HepG2 (cell line): ENCODE measurements around the gene HECTD1. TPM values are rescaled to one million over a fixed set of nuclear protein-coding genes. Genes with fewer than 3 reads are reported as not detected.

Experiments used
- CCDC6 ChIP-seq: sonication (generic); formaldehyde crosslinking; IDR thresholded peaks from 2 replicates; pipeline ENCODE4 v1.8.1; 2022; ENCODE audit warnings: mild to moderate bottlenecking, missing genetic modification reagents, moderate library complexity
- DPF2 ChIP-seq: sonication (generic); formaldehyde crosslinking; IDR thresholded peaks from 2 replicates; pipeline ENCODE4 v1.4.0; 2020; ENCODE audit warnings: mild to moderate bottlenecking, low read depth, missing genetic modification reagents, borderline replicate concordance
- EZH2 ChIP-seq: conservative IDR thresholded peaks from 2 replicates; pipeline ENCODE4 v1.6.1; 2012; ENCODE audit warnings: mild to moderate bottlenecking, low read depth, low read length, moderate library complexity
- MIXL1 ChIP-seq: IDR thresholded peaks from 2 replicates; pipeline ENCODE4 v1.6.1; 2016
- SCMH1 ChIP-seq: sonication (generic); formaldehyde crosslinking; IDR thresholded peaks from 2 replicates; pipeline ENCODE4 v1.9.0; 2021; ENCODE audit warnings: missing genetic modification reagents, mild to moderate bottlenecking, borderline replicate concordance
- SIN3B ChIP-seq: fragments of 150-350 bp; IDR thresholded peaks from 2 replicates; pipeline ENCODE4 v1.6.1; 2014; ENCODE audit warnings: low read length
- STAG1 ChIP-seq: sonication (generic); formaldehyde crosslinking; IDR thresholded peaks from 2 replicates; pipeline ENCODE4 v1.4.0; 2020; ENCODE audit warnings: missing genetic modification reagents
- STAT5B ChIP-seq: sonication (generic); formaldehyde crosslinking; IDR thresholded peaks from 2 replicates; pipeline ENCODE4 v1.4.0; 2020; ENCODE audit warnings: missing genetic modification reagents
- TBX3 ChIP-seq: fragments of 450-650 bp; IDR thresholded peaks from 2 replicates; pipeline ENCODE4 v1.6.1; 2017; ENCODE audit warnings: antibody characterized with exemption, mild to moderate bottlenecking, inconsistent platforms, borderline replicate concordance
- ZBTB40 ChIP-seq, 2 experiments: fragments of 450-650 bp in 1 of 2; sonication (generic) in 1 of 2; formaldehyde crosslinking in 1 of 2; IDR thresholded peaks; 2 replicates each; pipeline versions ENCODE4 v1.6.1 to v1.8.0; 2016 to 2022; ENCODE audit warnings: antibody characterized with exemption in 1 of 2, mild to moderate bottlenecking in 1 of 2, missing genetic modification reagents in 1 of 2
- ZNF224 ChIP-seq: sonication (generic); formaldehyde crosslinking; IDR thresholded peaks from 2 replicates; pipeline ENCODE4 v1.5.0; 2020; ENCODE audit warnings: mild to moderate bottlenecking, missing genetic modification reagents
- ZNF563 ChIP-seq: sonication (generic); formaldehyde crosslinking; IDR thresholded peaks from 2 replicates; pipeline ENCODE4 v1.8.0; 2022; ENCODE audit warnings: mild to moderate bottlenecking, moderate library complexity, missing genetic modification reagents
- ZNF703 ChIP-seq: sonication (generic); formaldehyde crosslinking; IDR thresholded peaks from 2 replicates; pipeline ENCODE4 v1.5.1; 2020; ENCODE audit warnings: missing genetic modification reagents, mild to moderate bottlenecking, moderate library complexity, borderline replicate concordance
- polyA plus RNA-seq, 8 experiments: library from polyadenylated mRNA; depleted of rRNA in 3 of 8; stranded (reverse) in 7 of 8; unstranded in 1 of 8; fragments of >200 nt; fragmentation: Illumina TruSeq in 4 of 8; extraction: Trizol in 4 of 8; gene quantifications; 2 replicates each; pipeline versions ENCODE4 v1.2.1 to v1.2.3, GENCODE V29; 2011 to 2016; ENCODE audit warnings: low read depth in 4 of 8, missing spikeins in 1 of 8, mixed read lengths in 1 of 8; ENCODE audit not compliant: insufficient read depth in 1 of 8
- total RNA-seq, 5 experiments: library from RNA; depleted of rRNA; stranded (reverse); fragments of >200 nt; fragmentation: Illumina TruSeq; extraction: Trizol; gene quantifications; 2 replicates each; pipeline ENCODE4 v1.2.3, GENCODE V29; 2016; ENCODE audit warnings: low read depth in 1 of 5
- TF ChIP-seq, protein P1 (sequence below): sonication (generic); formaldehyde crosslinking; IDR thresholded peaks from one replicate; pipeline ENCODE4 v1.5.1; 2020; ENCODE audit warnings: mild to moderate bottlenecking, missing genetic modification reagents; ENCODE audit errors: not compliant biosample characterization

The HECTD1 gene
- total and polyA plus RNA-seq, 2 of the 13 experiments (the other 11 are each of a cell fraction or from before 2014, with no cell fraction given): 312 to 560 TPM

GRCh38 chr14:31164115-31164514 is 43.5 kb downstream of the HECTD1 start (continued):
- TF ChIP-seq ZBTB40 (IDR thresholded peaks at IDR 0.05) (no peak), ZBTB40 (CRISPR knock-in tag; IDR thresholded peaks at IDR 0.05) (no peak), ZNF703 (CRISPR knock-in tag) (no peak), ZNF224 (no peak), TBX3 (no peak), DPF2 (0 out of 2 replicates have a peak, but pooled peaks have one; percentile 32), STAT5B (no peak), MIXL1 (CRISPR knock-in tag) (peak; percentile 74), EZH2 (no peak), SCMH1 (CRISPR knock-in tag) (no peak), STAG1 (peak; percentile 38), SIN3B (no peak), CCDC6 (CRISPR knock-in tag) (no peak), ZNF563 (no peak)
- TF ChIP-seq, protein P1, sequence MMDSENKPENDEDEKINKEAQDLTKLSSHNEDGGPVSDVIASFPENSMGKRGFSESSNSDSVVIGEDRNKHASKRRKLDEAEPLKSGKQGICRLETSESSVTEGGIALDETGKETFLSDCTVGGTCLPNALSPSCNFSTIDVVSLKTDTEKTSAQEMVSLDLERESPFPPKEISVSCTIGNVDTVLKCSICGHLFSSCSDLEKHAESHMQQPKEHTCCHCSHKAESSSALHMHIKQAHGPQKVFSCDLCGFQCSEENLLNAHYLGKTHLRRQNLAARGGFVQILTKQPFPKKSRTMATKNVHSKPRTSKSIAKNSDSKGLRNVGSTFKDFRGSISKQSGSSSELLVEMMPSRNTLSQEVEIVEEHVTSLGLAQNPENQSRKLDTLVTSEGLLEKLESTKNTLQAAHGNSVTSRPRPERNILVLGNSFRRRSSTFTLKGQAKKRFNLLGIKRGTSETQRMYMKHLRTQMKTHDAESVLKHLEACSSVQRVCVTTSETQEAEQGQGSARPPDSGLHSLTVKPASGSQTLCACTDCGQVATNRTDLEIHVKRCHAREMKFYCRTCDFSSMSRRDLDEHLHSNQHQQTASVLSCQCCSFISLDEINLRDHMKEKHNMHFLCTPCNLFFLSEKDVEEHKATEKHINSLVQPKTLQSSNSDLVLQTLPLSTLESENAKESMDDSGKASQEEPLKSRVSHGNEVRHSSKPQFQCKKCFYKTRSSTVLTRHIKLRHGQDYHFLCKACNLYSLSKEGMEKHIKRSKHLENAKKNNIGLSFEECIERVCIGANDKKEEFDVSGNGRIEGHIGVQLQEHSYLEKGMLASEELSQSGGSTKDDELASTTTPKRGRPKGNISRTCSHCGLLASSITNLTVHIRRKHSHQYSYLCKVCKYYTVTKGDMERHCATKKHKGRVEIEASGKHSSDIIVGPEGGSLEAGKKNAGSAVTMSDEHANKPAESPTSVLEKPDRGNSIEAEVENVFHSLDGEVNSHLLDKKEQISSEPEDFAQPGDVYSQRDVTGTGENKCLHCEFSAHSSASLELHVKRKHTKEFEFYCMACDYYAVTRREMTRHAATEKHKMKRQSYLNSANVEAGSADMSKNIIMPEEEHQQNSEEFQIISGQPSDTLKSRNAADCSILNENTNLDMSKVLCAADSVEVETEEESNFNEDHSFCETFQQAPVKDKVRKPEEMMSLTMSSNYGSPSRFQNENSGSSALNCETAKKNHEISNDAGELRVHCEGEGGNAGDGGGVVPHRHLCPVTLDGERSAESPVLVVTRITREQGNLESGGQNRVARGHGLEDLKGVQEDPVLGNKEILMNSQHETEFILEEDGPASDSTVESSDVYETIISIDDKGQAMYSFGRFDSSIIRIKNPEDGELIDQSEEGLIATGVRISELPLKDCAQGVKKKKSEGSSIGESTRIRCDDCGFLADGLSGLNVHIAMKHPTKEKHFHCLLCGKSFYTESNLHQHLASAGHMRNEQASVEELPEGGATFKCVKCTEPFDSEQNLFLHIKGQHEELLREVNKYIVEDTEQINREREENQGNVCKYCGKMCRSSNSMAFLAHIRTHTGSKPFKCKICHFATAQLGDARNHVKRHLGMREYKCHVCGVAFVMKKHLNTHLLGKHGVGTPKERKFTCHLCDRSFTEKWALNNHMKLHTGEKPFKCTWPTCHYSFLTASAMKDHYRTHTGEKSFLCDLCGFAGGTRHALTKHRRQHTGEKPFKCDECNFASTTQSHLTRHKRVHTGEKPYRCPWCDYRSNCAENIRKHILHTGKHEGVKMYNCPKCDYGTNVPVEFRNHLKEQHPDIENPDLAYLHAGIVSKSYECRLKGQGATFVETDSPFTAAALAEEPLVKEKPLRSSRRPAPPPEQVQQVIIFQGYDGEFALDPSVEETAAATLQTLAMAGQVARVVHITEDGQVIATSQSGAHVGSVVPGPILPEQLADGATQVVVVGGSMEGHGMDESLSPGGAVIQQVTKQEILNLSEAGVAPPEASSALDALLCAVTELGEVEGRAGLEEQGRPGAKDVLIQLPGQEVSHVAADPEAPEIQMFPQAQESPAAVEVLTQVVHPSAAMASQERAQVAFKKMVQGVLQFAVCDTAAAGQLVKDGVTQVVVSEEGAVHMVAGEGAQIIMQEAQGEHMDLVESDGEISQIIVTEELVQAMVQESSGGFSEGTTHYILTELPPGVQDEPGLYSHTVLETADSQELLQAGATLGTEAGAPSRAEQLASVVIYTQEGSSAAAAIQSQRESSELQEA (CRISPR knock-in tag): no peak
